HCT116 (cell line): ENCODE results near the gene RFLNA. TPM values are rescaled to one million over a fixed set of nuclear protein-coding genes. Genes with fewer than 3 reads are reported as not detected.

Experiments
- ATAC-seq: fragments of 200-7000 bp; cut with Tn5 transposase; 2 replicates; pipeline ENCODE4 v1.9.1; 2020; ENCODE audit warnings: mild to moderate bottlenecking, moderate library complexity
- BruUV-seq: library from RNA; stranded (reverse); fragments of 400-500 nt; replicated peaks from 2 replicates; lab custom pipeline; 2021; lab: Mats Ljungman, UMichigan
- CTCF ChIA-PET: fragments of 300-600 bp; sonication (Branson Sonifier 250); formaldehyde crosslinking; loops from one replicate; lab custom pipeline; 2021; ENCODE audit warnings: antibody characterized with exemption; lab: Charles Lee
- POLR2A ChIA-PET: fragments of 300-600, 350-600 bp; sonication (Branson Sonifier 250); formaldehyde crosslinking; loops from one replicate; lab custom pipeline; 2021; ENCODE audit warnings: antibody characterized with exemption; lab: Charles Lee
- RAD21 ChIA-PET, 2 experiments: fragments of 300-600 bp; sonication (Branson Sonifier 250); formaldehyde crosslinking; loops; one replicate each; lab custom pipeline; 2023; ENCODE audit warnings: low total read pairs in 2 of 2; ENCODE audit not compliant: uncharacterized antibody in 2 of 2, unreplicated experiment in 2 of 2, low non-redundant PET in 1 of 2; lab: Charles Lee
- DNase-seq: peaks from one replicate; pipeline ENCODE4 v3.0.0-alpha.2; 2010; ENCODE audit warnings: low read depth, low spot score
- H2AFZ ChIP-seq: fragments of 200-600 bp; shearing (Covaris generic), sonication (generic); 2 replicates; pipeline ENCODE4 v1.6.1; 2017; ENCODE audit warnings: low read depth, mixed run types, mixed read lengths, antibody characterized with exemption, low read length; ENCODE audit not compliant: poor library complexity, severe bottlenecking
- H3K27ac ChIP-seq: 2 replicates; pipeline ENCODE4 v1.5.1; 2012; ENCODE audit warnings: low read depth, low read length
- H3K27me3 ChIP-seq: fragments of 200-600 bp; sonication (generic); 2 replicates; pipeline ENCODE4 v1.6.1; 2016; ENCODE audit warnings: mixed run types, low read length, mixed read lengths; ENCODE audit not compliant: insufficient read depth
- H3K36me3 ChIP-seq, 2 experiments: fragments of 200-500 bp in 1 of 2; fragments of 200-600 bp in 1 of 2; sonication (Bioruptor generic) in 1 of 2; sonication (generic) in 1 of 2; 2 replicates each; pipeline versions ENCODE4 v1.5.1 to v1.6.1; 2014 to 2016; ENCODE audit warnings: low read length in 2 of 2, inconsistent platforms in 1 of 2, mixed read lengths in 1 of 2, mixed run types in 1 of 2; ENCODE audit not compliant: insufficient read depth in 2 of 2, control insufficient read depth in 1 of 2
- H3K4me1 ChIP-seq, 2 experiments: fragments of 200-600 bp in 1 of 2; sonication (generic) in 1 of 2; 2 replicates each; pipeline versions ENCODE4 v1.5.1 to v1.6.1; 2012 to 2017; ENCODE audit warnings: low read length in 2 of 2, inconsistent platforms in 1 of 2, mild to moderate bottlenecking in 1 of 2, mixed read lengths in 1 of 2, mixed run types in 1 of 2, moderate library complexity in 1 of 2; ENCODE audit not compliant: insufficient read depth in 2 of 2, control insufficient read depth in 1 of 2
- H3K4me2 ChIP-seq: fragments of 200-600 bp; sonication (generic); 2 replicates; pipeline ENCODE4 v1.6.1; 2017; ENCODE audit warnings: mixed run types, low read length, mixed read lengths
- H3K4me3 ChIP-seq, 2 experiments: fragments of 200-600 bp in 1 of 2; sonication (generic) in 1 of 2; replicated peaks in 1 of 2; 2 replicates each; pipeline ENCODE4 v1.5.1; 2011 to 2016; ENCODE audit warnings: low read length in 2 of 2, control low read depth in 1 of 2, low read depth in 1 of 2, mild to moderate bottlenecking in 1 of 2, mixed read lengths in 1 of 2, mixed run types in 1 of 2
- H3K79me2 ChIP-seq: fragments of 200-600 bp; sonication (generic); 2 replicates; pipeline ENCODE4 v1.6.1; 2017; ENCODE audit warnings: mild to moderate bottlenecking, mixed run types, low read length, moderate library complexity, mixed read lengths; ENCODE audit not compliant: insufficient read depth
- H3K9ac ChIP-seq: fragments of 200-600 bp; sonication (generic); 2 replicates; pipeline ENCODE4 v1.6.1; 2016; ENCODE audit warnings: low read length, mixed read lengths
- H3K9me2 ChIP-seq: fragments of 200-600 bp; sonication (generic), shearing (Covaris generic); 2 replicates; pipeline ENCODE4 v1.6.1; 2017; ENCODE audit warnings: mixed run types, mild to moderate bottlenecking, moderate library complexity; ENCODE audit not compliant: insufficient read depth
- H3K9me3 ChIP-seq, 2 experiments: fragments of 200-500 bp in 1 of 2; fragments of 200-600 bp in 1 of 2; sonication (Bioruptor generic) in 1 of 2; sonication (generic) in 1 of 2; 2 replicates each; pipeline ENCODE4 v1.6.1; 2014 to 2017; ENCODE audit warnings: low read length in 2 of 2, mixed read lengths in 2 of 2, inconsistent platforms in 1 of 2, low read depth in 1 of 2, mild to moderate bottlenecking in 1 of 2, mixed run types in 1 of 2, moderate library complexity in 1 of 2; ENCODE audit not compliant: control insufficient read depth in 1 of 2, insufficient read depth in 1 of 2
- H4K20me1 ChIP-seq: fragments of 200-600 bp; sonication (generic), shearing (Covaris generic); 2 replicates; pipeline ENCODE4 v1.6.1; 2017; ENCODE audit warnings: mixed run types, mild to moderate bottlenecking, moderate library complexity; ENCODE audit not compliant: insufficient read depth
- CBX3 ChIP-seq: IDR thresholded peaks from 2 replicates; pipeline ENCODE4 v1.6.1; 2012; ENCODE audit warnings: low read depth
- CEBPB ChIP-seq: IDR thresholded peaks from 2 replicates; pipeline ENCODE4 v1.6.1; 2012; ENCODE audit warnings: low read depth
- EZH2phosphoT487 ChIP-seq: fragments of 200-600 bp; IDR thresholded peaks from 2 replicates; pipeline ENCODE4 v1.6.1; 2018; ENCODE audit warnings: antibody characterized with exemption, borderline replicate concordance
- FOSL1 ChIP-seq: IDR thresholded peaks from 2 replicates; pipeline ENCODE4 v1.6.1; 2012; ENCODE audit warnings: low read depth
- JUND ChIP-seq: IDR thresholded peaks from 2 replicates; pipeline ENCODE4 v1.6.1; 2012
- MAX ChIP-seq: IDR thresholded peaks from 2 replicates; pipeline ENCODE4 v1.6.1; 2012
- POLR2A ChIP-seq: IDR thresholded peaks from 2 replicates; pipeline ENCODE4 v1.7.0; 2011; ENCODE audit warnings: borderline replicate concordance; ENCODE audit not compliant: insufficient read depth, insufficient read length; ENCODE audit errors: extremely low read depth
- SIN3A ChIP-seq: IDR thresholded peaks from 2 replicates; pipeline ENCODE4 v1.6.1; 2012; ENCODE audit warnings: low read depth
- ZBTB33 ChIP-seq: IDR thresholded peaks from 2 replicates; pipeline ENCODE4 v1.6.1; 2011; ENCODE audit warnings: mild to moderate bottlenecking, low read length, moderate library complexity; ENCODE audit not compliant: insufficient replicate concordance; ENCODE audit errors: extremely low read depth
- ZFX ChIP-seq: fragments of 450-650 bp; IDR thresholded peaks from 2 replicates; pipeline ENCODE4 v1.6.1; 2017
- ZNF274 ChIP-seq: fragments of 200-500 bp; sonication (Bioruptor generic); IDR thresholded peaks from 2 replicates; pipeline ENCODE4 v1.6.1; 2014; ENCODE audit warnings: mild to moderate bottlenecking, low read depth, low read length, inconsistent platforms
- intact Hi-C: fragments of 100-400 bp; cut with micrococcal nuclease; formaldehyde crosslinking; loops from 2 replicates; pipeline ENCODE4 v1.10.0; 2022
- total RNA-seq: library from RNA; stranded (reverse); gene quantifications from one replicate; pipeline ENCODE4 v1.2.1, GENCODE V29; 2021; ENCODE audit not compliant: unreplicated experiment
- TF ChIP-seq, protein P1 (sequence below), 3 experiments: fragments of 200-600 bp in 1 of 3; sonication (generic) in 1 of 3; IDR thresholded peaks in 2 of 3; conservative IDR thresholded peaks in 1 of 3; 2 replicates each; pipeline ENCODE4 v1.5.1; 2012 to 2017; ENCODE audit warnings: low read depth in 2 of 3, low read length in 2 of 3, antibody characterized with exemption in 1 of 3, borderline replicate concordance in 1 of 3, control low read depth in 1 of 3, mild to moderate bottlenecking in 1 of 3, mixed read lengths in 1 of 3, mixed run types in 1 of 3, moderate library complexity in 1 of 3; ENCODE audit not compliant: insufficient read depth in 1 of 3

The RFLNA gene
- total RNA-seq, 1 experiment from 2014 or later, result not detected

DNA sequence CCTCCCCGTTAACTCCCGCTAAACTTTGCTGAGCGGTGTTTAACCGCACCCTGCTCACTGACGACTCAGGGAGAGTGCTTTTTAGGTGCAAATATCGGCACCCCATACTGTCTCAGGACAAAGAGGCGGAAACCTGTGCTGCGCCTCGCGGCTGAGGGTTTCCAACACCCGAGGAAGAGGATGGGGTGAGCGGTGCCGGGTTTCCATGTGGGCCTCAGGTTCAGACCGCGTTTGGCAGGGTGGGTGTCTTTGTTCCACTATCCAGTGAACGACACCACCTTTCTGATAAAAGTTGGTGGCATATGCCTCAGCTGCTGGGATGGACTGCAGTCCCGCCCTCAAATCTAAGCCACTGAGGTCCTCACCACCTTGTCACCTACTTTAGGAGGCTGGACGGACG, 3.0 kb downstream of the RFLNA start:
- no peak for ATAC-seq
- RAD21 ChIA-PET, result no interaction called here
- Histone ChIP-seq H3K36me3 (no peaks in the 10 kb centered on the region), H2AFZ (no peak overlapping the region), H3K4me3 (no peak overlapping the region), H3K4me2 (no peak overlapping the region), H3K9me2 (no peaks in the 10 kb centered on the region)
- TF ChIP-seq ZBTB33, result no peak
- TF ChIP-seq, all 23 proteins: peak for 0
- DNase-seq, result no peak
- no peaks in the 10 kb centered on the region for H4K20me1 ChIP-seq
- intact Hi-C loops, result no loop called here
- H3K4me1 ChIP-seq, result no peaks in the 10 kb centered on the region
- no peaks in the 10 kb centered on the region for H3K27me3 ChIP-seq
- H3K79me2 ChIP-seq, result no peaks in the 10 kb centered on the region
- H3K27ac ChIP-seq, result no peak overlapping the region
- CTCF ChIA-PET, result no interaction called here
- POLR2A ChIA-PET, result no interaction called here
- H3K9ac ChIP-seq, result no peak overlapping the region
- BruUV-seq, result no TSS peak
- H3K9me3 ChIP-seq, result no peaks in the 10 kb centered on the region

DNA sequence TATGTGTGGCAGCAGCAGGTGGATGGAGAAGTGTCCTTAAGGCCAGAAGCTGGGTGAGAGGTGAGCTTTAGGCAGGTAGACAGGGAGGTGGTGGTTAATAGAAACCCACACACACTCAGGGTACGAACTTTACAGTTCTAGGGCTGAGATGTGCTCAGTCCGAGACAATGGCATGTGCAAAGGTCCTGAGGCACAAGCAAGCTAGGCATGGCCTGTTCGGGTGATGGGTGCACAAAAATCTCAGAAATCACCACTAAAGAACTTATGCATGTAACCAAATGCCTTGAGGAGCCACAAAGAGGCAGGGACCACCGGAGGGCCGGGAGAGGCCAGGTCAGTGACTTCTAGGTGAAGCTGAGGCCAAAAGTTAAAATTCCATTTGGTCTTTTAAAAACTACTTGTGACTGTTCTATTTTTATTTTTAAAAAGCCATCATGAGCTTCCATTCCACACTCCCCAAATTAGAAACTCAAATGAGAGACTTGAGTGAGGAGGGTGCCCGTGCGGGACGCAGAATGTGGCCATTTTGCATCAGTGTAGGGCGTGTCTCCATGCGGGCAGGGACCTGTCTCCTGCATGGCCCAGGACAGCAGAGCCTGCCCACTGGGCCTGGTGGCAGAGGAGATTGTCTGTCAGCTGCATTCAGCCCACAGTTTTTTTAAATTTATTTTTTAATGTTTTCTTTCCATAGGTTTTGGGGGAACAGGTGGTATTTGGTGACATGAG, 4.0 kb downstream of the RFLNA start:
- Histone ChIP-seq H3K36me3 (no peaks in the 10 kb centered on the region), H3K9me3 (no peaks in the 10 kb centered on the region), H3K9ac (no peak overlapping the region), H3K4me2 (no peak overlapping the region), H3K9me2 (no peaks in the 10 kb centered on the region), H3K79me2 (no peaks in the 10 kb centered on the region), H3K27me3 (no peaks in the 10 kb centered on the region), H4K20me1 (no peaks in the 10 kb centered on the region), H3K4me3 (no peak overlapping the region), H3K4me1 (no peaks in the 10 kb centered on the region), H3K27ac (no peak overlapping the region), H2AFZ (no peak overlapping the region)
- no TSS peak for BruUV-seq
- intact Hi-C loops, result no loop called here
- RAD21 ChIA-PET, result no interaction called here
- POLR2A ChIA-PET, result no interaction called here
- CTCF ChIA-PET, result no interaction called here
- DNase-seq (no peak), ATAC-seq (no peak)
- TF ChIP-seq, protein P1, sequence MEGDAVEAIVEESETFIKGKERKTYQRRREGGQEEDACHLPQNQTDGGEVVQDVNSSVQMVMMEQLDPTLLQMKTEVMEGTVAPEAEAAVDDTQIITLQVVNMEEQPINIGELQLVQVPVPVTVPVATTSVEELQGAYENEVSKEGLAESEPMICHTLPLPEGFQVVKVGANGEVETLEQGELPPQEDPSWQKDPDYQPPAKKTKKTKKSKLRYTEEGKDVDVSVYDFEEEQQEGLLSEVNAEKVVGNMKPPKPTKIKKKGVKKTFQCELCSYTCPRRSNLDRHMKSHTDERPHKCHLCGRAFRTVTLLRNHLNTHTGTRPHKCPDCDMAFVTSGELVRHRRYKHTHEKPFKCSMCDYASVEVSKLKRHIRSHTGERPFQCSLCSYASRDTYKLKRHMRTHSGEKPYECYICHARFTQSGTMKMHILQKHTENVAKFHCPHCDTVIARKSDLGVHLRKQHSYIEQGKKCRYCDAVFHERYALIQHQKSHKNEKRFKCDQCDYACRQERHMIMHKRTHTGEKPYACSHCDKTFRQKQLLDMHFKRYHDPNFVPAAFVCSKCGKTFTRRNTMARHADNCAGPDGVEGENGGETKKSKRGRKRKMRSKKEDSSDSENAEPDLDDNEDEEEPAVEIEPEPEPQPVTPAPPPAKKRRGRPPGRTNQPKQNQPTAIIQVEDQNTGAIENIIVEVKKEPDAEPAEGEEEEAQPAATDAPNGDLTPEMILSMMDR (IDR thresholded peaks at IDR 0.05 in 2 of 3, conservative IDR thresholded peaks at IDR 0.05 in 1 of 3; ENCODE audit: borderline replicate concordance in 1 of 3, insufficient read depth in 1 of 3, low read depth in 2 of 3, low read length in 2 of 3), result no peak
- TF ChIP-seq JUND (no peak), CEBPB (no peak), ZFX (no peak), ZBTB33 (no peak), ZNF274 (no peak), FOSL1 (no peak), POLR2A (no peak), SIN3A (no peak), EZH2phosphoT487 (no peak), MAX (no peak), CBX3 (no peak)
